ENCODE data around the gene FARP2.

- TF ChIP-seq CTCF (IDR thresholded peaks at IDR 0.05) (no peak), POLR2A (IDR thresholded peaks at IDR 0.05) (no peak)
Observed at GRCh38 chr2:241478166-241478565, 122.1 kb downstream of the FARP2 start.

Data from body of pancreas (tissue), 4 donors.